ENCODE data around the gene EYS.
"Not testable (repeated sequence)": the region's sequence is repeated elsewhere in the genome, so short reads cannot be mapped to it uniquely, and the experiment has no call there.

EYS gene

GRCh38 chr6:64084185-64084663, 1622.8 kb downstream of the EYS start:
- no peak for DNase-seq

DNA sequence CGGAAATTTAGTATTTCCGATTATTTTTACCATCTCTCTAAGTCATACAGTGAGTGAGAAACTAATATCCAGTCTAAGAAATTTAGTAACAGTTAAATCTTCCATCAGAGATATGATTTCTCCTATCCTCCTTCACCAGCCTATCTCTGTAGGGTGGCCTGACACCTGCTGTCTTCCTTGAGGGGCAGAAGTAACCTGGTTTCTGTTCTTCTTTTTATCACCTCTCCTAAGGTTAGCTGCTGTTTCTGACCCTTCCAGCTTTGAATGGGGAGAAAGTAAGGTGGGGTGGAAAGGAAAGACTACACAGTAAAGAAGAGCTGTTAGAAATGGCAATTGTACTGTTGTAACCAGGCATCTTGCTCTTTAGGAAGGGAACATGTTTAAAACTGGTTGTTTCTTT, 1623.8 kb downstream of the EYS start:
- DNase-seq, result no peak

GRCh38 chr6:64081453-64081852, 1625.6 kb downstream of the EYS start:
- no peak for DNase-seq

DNA sequence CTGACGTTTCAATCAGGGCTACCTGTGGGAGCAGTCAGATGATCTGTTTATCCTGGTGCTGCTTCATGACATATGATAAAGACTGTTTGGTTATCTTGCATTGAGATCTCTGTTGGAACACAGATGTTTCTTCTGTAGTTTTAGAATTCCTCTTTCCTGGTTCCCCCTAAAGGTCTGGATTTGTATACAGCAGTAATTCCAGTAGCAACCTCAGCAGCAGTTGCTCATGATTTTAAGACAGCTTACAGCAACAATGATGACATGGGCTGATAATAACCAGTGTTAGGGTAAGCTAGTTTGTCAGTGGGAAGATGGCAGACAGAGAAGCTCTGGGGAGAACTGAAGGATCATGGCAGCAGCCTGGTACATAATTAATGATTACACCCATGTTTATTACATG, 1632.0 kb downstream of the EYS start:
- no peak for DNase-seq

DNA sequence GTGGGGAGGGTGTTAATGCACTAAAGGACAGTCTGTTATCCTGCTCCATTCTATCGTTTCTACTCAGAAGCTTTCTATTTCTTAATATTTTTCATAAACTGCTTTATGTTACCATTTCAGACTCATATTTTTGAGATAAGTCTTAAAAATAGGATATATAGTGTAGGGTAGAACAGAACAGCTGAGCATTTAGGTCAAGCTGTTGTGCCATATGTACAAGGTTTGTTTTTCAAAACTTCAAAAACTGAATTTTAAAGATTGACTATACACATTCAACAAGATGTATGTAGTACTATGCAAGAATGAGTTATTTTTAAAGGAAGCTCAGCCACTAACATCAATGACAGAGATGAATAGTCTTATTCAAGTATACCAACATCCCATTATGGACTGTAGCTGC, 1634.3 kb downstream of the EYS start:
- DNase-seq, result no peak

DNA sequence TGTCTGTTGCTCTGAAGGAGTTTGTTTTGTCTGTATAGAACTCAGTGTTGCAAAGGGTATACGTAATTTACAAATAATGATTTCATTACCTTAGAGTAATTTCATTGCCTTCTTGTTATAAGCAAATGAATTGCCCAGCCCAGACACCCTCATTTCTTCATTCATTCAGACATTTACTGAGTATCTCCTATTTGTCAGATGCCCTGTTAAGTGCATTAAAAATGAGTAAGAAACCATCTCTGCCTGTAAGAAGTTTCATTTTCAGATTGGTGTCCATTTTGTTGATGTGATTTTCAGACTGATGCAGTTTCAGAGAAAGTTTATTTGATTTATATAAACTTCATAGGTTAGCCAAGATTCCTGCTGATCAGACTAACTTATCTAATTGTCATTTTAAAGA, 1642.1 kb downstream of the EYS start:
- no peak for DNase-seq

GRCh38 chr6:64062960-64063683, 1643.9 kb downstream of the EYS start:
- DNase-seq, result peak; percentile 26

DNA sequence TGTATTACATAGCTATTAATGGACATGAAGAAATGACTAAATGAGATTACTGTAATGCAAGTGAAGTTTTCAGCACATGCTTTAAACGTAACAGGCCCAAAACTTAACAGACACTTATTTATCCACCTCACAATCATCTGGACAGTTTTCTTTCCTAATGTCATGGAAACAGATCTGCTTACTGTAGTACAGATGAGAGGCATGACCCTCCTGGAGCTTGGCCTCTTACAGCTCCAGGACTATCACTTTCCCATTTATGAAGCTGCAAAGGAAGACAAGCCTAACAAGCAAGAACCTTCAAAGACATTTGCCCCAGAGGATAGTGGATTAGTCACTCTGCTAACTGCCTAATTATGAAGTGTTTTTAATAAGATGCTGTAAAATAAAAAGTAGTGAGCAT, 1652.2 kb downstream of the EYS start:
- no peak for DNase-seq

- DNase-seq, result no peak
These were observed 1656.4 kb downstream of the EYS start for GRCh38 chr6:64050590-64050989.

- DNase-seq, result no peak
These were observed 1657.3 kb downstream of the EYS start for GRCh38 chr6:64049736-64050135.

DNA sequence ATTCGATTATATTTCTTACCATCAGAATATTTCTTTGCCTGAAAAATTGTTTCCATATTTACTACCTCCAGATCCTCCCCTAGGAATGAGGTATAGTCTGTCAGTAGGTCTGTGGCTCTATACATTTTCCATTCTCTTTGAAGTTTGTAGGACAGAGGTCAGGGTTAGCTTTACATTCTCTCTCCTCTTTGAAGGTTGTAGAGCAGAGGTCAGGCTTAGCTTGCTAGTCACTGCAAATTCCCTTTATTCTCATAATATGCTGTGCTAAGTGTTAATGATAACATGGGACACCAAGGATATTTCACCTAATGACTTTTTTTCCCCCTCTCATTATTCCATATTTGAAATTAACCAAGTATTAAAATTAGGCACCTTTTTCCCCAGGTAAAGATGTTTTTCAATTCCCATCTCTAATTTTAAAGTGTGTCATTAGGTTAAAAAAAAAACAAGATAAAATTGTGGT, 1660.2 kb downstream of the EYS start:
- no peak for DNase-seq

- no peak for DNase-seq
These were observed 1665.7 kb downstream of the EYS start for GRCh38 chr6:64041373-64041772.

DNA sequence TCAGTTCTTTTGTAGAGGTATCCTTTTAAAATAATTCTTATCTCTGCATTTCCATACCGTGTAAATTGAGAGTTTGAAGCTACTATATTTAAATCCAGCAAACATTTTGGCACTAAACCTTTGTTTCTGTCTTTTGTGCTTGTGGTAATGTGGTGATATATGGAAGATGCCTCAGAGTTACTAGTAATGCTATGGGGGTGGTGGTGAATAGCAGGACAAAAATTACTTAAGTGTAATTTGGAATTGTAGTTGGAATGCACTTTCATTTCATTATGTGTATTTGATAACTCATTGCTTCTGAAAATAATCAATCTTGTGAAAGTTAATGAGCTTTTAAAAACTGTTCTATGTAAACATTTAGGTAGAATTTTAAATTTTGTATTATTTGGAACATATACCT, 1666.9 kb downstream of the EYS start:
- no peak for DNase-seq

DNA sequence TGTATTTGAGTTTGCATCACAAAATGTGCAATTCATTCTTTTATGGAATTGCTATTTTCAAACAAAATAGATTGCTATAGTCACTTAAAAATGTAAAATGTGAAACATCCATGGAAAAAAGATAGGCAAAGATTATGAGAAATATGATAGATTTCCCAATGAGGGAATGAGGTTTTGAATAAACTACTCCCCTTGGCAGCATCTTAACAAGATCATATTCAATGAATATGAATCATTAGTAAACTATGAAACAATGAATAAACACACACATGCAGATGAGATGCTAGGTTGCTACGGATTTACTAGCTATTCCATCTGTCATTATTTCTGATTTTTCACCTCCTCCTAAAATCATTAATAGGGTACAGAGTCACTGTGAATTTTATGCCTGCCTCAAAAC, 1669.6 kb downstream of the EYS start:
- no peak for DNase-seq

GRCh38 chr6:64034910-64035655, 1671.9 kb downstream of the EYS start:
- DNase-seq, result no peak

DNA sequence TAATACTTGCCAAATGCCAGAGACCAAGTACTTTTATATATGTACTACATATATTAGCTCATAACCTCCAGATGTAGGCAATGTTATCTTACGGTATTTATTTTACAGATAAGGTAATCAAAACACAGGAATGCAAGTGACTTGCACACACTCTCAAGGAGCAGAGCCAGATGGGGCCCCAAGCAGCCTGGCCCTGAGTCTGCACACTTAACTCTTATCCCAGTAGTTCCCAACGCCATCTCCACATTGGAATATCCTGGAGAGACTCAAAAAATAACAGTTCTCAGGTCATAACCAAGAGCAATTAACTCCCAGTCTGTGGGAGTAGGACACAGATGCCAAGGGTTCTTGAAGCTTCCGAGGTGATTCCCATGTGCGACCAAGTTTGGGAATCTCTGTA, 1672.7 kb downstream of the EYS start:
- DNase-seq, result no peak

DNA sequence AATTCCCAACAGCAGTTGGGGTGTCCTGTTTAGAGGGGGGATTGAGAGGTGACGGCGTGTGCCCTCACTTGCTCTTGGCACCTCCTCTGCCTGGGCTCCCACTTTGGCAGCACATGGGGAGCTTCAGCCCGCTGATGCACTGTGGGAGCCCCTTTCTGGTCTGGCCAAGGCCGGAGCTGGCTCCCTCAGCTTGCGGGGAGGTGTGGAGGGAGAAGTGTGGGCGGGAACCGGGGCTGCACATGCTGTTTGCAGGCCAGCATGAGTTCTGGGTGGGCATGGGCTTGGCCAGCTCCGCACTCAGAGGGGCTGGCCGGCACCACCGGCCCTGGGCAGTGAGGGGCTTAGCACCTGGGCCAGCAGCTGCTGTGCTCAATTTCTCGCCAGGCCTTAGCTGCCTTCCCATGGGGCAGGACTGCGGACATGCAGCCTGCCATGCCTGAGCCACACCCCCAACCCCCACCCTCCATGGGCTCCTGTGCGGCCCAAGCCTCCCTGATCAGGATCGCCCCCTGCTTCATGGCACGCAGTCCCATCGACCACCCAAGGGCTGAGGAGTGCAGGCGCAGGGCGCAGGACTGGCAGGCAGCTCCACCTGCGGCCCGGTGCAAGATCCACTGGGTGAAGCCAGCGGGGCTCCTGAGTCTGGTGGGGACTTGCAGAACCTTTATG, 1675.9 kb downstream of the EYS start:
- DNase-seq, result not testable (repeated sequence)

GRCh38 chr6:64023693-64024092, 1683.3 kb downstream of the EYS start:
- no peak for DNase-seq

- DNase-seq, result no peak
These were observed 1692.4 kb downstream of the EYS start for GRCh38 chr6:64014595-64014994.

- no peak for DNase-seq
These were observed 1694.0 kb downstream of the EYS start for GRCh38 chr6:64013011-64013410.

GRCh38 chr6:64012351-64013001, 1694.5 kb downstream of the EYS start:
- peak; percentile 2 for DNase-seq

GRCh38 chr6:64010666-64011065, 1696.4 kb downstream of the EYS start:
- DNase-seq, result no peak

DNA sequence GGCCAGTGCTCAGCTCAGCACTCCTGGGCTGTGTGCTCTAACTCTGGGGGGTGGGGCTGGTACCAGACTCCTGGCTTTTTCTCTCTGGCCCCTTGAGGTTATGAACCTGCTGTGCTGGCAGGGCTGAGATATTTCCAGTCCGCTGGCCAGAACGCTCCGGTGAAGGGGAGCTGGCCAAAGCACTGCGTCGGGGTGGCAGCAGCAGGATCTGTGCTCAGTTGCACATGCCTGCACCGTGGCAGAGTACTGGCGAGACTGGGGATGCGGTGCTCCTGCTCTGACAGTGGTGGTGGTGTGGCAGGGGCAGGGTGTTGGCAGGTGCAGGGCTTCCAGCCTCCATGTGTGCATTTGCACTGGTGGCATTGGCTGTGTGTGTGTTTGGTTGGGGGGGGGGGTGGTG, 1697.0 kb downstream of the EYS start:
- DNase-seq, result no peak
